AG08395 (cell line): Measurements from ENCODE around the gene NES.

Source experiments
- DNase-seq: peaks from one replicate; pipeline ENCODE4 v3.0.0; 2012; ENCODE audit warnings: mixed read lengths, low spot score

The NES gene

DNA sequence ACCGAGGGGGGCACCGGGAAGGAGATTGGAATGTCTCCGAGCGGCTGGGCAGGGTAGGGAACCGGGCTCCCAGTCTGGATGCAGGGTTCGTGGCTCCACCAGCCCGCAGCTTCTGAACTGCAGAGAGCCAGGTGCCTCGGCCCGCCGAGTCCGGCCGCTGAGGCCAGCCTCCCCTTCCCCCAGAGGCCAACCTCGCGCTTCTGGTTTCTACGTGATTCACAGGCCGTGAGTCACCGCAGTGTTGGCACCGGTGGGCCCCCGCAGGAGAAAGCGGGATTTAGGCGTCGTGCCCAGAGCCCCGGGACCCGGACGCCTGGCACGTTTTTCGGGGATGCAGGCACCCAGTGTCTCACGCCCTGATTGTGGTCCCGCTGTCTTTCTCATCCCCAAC is 27.7 kb upstream of the NES start:
- DNase-seq, result peak; percentile 74

DNA sequence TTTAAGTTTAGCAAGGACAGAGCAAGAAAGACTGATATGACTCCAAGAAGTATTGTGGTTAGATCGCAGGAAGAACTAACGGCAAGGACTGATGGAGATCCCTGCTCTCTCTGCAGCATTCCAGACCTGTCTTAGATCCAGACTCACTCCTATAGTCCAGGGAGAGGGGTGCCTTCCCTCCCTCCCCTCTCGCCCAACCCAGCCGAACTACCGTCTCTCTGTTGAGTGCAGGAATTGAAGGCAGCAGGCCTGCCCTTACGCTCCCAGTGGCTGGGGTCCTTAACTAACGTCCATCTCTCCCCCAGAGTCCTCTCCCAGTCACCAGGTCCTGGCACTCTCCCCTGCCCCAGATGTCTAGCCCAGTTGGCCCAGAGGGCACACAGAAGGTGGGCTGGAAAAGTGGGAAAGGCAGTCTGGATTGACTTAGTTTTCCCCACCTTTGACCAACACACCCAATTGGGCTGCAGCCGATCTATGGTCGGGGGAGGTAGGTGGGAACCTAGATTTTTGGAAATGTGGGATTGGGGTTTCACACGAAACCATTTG is 27.0 kb upstream of the NES start:
- DNase-seq, result no peak

DNA sequence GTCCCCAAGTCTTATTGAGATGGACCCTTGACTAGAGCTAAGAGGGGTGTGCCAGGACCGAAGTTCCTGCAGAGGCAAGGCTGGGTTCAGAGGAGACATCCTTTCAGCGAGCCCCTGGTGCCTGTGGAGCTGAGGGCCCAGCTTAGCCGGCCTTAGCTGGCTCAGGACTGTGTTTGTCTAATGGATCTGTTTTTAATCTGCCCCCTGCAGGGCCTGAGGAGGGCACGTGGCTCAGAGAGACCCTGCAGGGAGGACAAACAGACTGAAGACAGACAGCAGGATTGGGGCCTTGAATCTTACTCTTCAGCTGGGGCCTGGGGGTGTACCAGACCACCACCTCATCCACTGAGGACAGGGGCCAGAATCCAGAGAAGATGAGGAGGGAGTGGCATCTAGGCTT is 26.5 kb upstream of the NES start:
- no peak for DNase-seq

- DNase-seq, result no peak
Observed at GRCh38 chr1:156703336-156703735, 26.1 kb upstream of the NES start.

DNA sequence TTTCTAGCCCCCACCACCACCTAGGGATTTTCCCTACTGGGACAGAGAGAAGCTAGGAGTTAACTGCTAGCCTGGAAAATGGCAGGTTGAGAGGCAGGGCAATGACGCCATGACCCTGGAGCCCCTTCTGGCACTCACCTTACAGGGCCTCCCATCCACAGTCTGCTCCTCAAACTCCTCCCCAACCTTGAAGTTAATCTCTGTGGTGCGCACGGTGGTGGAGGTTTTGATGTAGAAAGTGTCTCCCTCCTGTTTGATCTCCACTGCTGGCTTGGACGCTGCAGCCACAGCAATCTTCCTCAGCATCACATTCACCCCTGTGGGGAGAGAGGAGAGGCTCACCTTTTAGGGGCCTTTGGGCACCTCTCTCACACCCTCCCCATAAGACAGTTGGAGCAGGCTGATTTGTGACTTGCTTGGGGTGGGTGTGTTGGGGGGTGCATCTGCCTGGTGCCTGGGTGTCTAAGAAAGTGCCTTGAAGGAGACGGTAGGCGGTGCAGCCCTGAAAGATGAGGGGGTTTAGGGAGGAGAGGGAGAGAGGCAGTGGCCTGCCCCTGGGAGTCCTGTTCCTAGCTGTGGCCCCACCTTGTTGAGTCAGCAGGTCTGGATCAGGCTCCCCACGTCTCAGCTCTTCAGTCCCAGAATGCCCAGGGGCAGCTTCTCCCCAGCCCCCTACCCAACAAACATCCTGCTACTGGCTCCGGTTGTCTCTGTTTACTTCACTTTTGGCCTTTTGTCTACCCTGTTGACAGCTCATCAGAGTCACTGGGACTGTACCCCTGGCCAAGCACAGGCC is 23.7 kb upstream of the NES start:
- no peak for DNase-seq

DNA sequence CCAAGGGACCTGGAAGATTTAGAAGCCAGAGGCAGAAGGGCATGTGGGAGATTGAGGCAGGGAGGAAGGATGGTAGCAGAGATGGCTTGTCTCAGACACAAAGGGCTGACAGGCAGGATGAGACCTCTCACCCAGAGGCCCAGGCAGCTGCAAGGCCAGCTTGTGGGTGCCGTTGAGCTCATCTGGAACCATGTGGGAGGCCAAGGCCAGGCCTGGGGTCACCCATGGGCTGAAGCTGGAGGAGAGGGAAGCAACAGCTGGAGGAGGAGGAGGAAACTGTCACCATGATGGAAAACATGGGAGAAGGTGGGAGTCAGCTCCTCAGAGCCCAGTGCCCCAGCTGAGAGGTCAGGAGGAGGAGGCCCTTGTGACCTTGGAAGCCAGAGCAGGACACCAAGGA is 21.8 kb upstream of the NES start:
- no peak for DNase-seq

- no peak for DNase-seq
Observed at GRCh38 chr1:156697481-156697880, 20.3 kb upstream of the NES start.

DNA sequence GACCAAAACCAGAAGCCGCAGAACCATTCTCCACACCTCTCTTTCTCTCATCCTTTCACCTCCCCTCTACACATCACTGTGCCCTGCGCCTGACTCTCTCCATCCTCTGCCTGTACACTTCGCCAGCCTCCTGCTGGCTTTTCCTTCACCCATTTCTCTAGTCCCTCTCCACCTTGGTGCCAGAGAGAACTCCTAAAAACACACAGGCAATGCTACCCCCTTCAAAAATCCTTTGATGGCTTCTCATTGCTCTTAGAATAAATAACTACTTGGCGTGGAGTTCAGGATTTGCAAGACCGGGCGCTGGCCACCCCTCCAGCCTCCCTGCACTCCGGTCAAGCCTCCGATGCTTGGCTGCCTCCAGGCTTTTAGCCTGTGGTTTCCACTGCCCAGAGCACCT is 19.5 kb upstream of the NES start:
- DNase-seq, result no peak

- no peak for DNase-seq
Observed at GRCh38 chr1:156694690-156694962, 17.4 kb upstream of the NES start.

GRCh38 chr1:156693848-156694689 is 16.9 kb upstream of the NES start:
- no peak for DNase-seq

GRCh38 chr1:156692925-156693847 is 16.0 kb upstream of the NES start:
- no peak for DNase-seq

- DNase-seq, result no peak
Observed at GRCh38 chr1:156692441-156692924, 15.3 kb upstream of the NES start.

DNA sequence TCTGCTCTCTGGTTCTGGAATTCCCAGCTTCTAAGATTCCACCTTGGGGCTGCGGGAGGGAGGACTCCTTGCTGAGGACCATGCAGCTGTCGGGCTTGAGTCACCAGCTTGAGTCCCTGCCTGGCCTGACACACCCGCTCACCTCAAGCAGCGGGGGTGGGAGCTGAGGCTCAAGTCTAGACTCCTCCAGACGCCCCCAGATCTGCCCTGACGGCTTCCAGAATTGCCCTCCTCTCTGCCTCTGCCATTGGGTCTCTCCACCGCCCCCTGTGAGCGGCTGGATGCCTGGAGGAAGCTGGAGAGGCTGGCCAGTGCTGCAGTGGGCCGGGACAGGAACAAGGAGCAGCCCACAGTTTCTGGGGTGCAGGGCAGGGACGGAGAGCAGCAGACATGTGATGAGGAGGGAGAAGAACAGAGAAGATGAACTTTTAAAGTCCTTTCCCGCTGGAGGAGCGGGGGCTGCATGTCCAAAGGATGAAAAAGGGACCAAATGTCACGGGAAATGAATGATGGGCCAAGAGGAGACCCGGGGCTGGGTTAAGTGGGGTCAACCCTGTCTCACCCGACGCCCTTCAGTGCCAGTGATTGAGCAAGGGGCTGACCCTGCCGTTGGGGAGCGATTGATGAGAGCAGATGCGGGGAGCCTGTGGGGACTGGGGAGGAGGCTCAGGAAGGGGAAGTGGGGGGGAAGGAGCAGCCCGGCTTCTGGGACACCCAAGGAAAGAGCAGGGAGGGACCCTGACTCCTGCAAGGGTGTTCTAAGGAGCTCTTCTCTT is 14.6 kb upstream of the NES start:
- no peak for DNase-seq

GRCh38 chr1:156691191-156691590 is 14.0 kb upstream of the NES start:
- no peak for DNase-seq

DNA sequence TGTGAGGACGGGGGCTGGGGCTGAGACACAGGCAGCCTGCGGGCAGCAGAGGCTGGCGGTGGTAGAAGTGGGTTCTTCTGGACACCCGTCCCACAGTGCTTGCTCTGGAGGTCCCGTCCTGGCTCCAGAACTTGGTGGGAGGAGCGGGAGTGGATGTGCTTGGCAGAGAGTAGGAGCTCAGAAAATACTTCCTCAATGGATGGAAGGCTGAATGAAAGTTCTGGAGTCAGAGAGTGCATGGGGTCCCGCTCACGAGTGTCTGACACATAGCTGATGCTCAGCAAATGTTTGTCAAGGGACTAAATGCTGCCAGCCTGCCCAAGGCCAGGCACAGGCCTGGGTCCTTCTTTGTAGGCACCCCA is 13.4 kb upstream of the NES start:
- no peak for DNase-seq

GRCh38 chr1:156689953-156690674 is 12.9 kb upstream of the NES start:
- no peak for DNase-seq

DNA sequence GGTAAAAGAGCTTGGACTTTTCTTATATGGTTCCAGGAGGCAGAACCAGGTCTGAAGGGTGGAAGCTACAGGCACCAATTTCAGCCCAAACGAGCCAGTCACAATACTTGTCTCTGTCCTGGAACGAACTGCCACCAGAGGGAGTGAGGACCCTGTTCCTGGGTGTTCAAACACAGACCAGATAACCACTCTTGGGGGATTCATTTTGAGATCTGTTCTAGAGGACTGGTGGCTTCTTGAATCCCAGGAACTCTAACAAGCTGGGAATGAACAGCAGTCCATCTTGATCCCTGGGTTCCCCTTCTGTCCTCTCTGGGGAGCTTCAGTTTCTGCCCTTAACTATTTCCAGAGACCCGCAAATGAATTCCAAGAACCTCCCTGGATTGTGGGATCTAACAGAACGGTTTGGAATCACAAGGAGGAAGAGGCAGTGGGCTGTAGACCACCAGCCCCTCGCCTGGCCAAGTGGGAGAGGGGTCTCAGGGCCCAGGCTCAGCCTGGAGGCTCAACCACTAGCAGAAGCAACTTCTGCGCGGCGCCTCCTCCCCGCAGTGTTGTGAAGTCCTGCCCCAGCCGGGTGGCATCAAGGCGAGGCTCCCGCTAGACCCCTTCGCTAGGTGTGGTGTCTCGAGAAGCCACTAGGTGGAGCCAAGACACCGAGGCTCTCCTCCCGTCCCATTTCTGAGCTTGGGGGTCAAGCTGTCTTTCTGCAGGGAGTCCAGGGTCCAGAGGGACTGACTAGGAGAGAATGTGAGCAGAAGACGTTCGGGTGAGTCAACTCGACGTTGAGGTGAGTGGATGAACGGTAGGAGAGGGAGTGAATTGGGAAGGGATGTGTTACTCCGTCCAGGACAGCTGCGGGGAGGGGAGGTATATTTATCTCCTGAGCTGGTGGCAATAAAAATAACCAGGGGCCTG is 12.1 kb upstream of the NES start:
- DNase-seq, result peak; percentile 89

DNA sequence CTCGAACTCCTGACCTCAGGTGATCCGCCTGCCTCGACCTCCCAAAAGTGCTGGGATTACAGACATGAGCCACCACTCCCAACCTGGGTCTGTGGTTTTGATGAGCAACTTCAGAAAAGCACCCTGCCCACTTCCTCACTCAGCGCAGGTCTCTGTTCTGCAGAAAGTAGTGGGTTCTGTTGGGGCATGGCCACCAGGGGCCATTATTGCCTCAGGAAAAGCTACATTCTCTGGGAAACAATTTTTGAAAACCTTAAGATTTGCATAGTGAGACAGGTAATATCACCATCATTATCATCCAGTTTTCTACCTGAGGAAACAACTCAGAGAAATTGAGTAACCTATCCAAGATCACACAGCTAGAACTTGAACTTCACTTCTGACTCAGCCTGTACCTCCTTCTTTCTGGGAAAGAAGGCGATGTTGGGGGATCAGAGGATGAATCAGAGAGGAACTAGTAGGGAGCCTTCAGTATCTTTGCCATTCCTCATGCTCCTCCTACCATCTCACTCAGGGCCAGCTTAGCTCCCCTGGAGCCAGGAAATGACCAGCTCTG is 7.1 kb upstream of the NES start:
- DNase-seq, result peak; percentile 67

DNA sequence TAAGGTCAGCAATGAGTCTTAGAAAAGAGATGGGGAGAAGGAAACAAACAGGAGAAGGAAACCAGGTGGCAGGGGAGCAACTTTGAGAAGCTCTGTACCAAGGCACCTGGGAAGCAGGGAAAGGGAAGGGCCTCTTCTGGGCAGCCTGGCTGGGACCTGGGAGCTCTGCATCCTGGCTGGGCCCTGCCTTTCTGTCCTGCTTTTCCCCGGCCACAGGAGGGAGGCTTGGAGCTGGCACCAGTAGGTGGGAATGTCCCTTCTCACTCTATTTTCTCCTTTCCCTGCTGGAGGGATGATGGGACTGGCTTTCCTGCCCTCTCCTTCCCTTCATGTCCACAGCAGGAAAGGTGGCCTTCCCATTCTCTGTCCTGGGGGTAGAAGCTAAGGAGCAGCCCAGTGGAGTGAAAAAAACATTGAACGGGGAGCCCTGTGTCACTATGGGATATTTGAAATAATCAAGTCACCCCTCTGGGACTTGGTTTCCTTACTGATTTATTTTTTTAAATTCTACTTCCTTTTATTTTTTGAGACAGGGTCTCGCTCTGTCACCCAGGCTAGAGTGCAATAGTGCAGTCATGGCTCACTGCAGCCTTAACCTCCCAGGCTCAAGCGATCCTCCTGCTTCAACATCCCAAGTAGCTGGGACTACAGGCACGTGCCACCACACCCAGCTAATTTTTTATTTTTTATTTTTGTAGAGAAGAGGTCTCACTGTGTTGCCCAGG is 5.1 kb upstream of the NES start:
- no peak for DNase-seq
